Fibroblast of skin of right quadriceps (primary cell): ENCODE results near the gene AAR2.

Experiments
- DNase-seq: peaks from one replicate; pipeline ENCODE4 v3.0.0-alpha.2; 2013

AAR2 gene

GRCh38 chr20:36219671-36220220 lies 16.5 kb upstream of the AAR2 start:
- DNase-seq = no peak

GRCh38 chr20:36225666-36226065 lies 10.6 kb upstream of the AAR2 start:
- DNase-seq = no peak

- DNase-seq = no peak
Measured at GRCh38 chr20:36228770-36229169, 7.5 kb upstream of the AAR2 start.

GRCh38 chr20:36230019-36230418 lies 6.3 kb upstream of the AAR2 start:
- no peak for DNase-seq

- no peak for DNase-seq
Measured at GRCh38 chr20:36231331-36231730, 4.9 kb upstream of the AAR2 start.

- no peak for DNase-seq
Measured at GRCh38 chr20:36234771-36235320, 1.4 kb upstream of the AAR2 start.

GRCh38 chr20:36236786-36237121 lies 476 bp downstream of the AAR2 start:
- no peak for DNase-seq

GRCh38 chr20:36237477-36237876 lies 1.2 kb downstream of the AAR2 start:
- no peak for DNase-seq

- no peak for DNase-seq
Measured at GRCh38 chr20:36238153-36238552, 1.9 kb downstream of the AAR2 start.

- DNase-seq = no peak
Measured at GRCh38 chr20:36238760-36239159, 2.5 kb downstream of the AAR2 start.

- DNase-seq = no peak
Measured at GRCh38 chr20:36240076-36240475, 3.8 kb downstream of the AAR2 start.

GRCh38 chr20:36241678-36242077 lies 5.4 kb downstream of the AAR2 start:
- no peak for DNase-seq

- DNase-seq = no peak
Measured at GRCh38 chr20:36243726-36244125, 7.4 kb downstream of the AAR2 start.

- no peak for DNase-seq
Measured at GRCh38 chr20:36246401-36246800, 10.1 kb downstream of the AAR2 start.

GRCh38 chr20:36248836-36249235 lies 12.6 kb downstream of the AAR2 start:
- DNase-seq = no peak

- DNase-seq = no peak
Measured at GRCh38 chr20:36249450-36249849, 13.2 kb downstream of the AAR2 start.

- no peak for DNase-seq
Measured at GRCh38 chr20:36251426-36251825, 15.1 kb downstream of the AAR2 start.

- DNase-seq = no peak
Measured at GRCh38 chr20:36252511-36252910, 16.2 kb downstream of the AAR2 start.

GRCh38 chr20:36253036-36253435 lies 16.8 kb downstream of the AAR2 start:
- no peak for DNase-seq

GRCh38 chr20:36254076-36254475 lies 17.8 kb downstream of the AAR2 start:
- DNase-seq = no peak

- DNase-seq = no peak
Measured at GRCh38 chr20:36255445-36255844, 19.2 kb downstream of the AAR2 start.

- DNase-seq = no peak
Measured at GRCh38 chr20:36259177-36260061, 23.1 kb downstream of the AAR2 start.

- DNase-seq = no peak
Measured at GRCh38 chr20:36260316-36260715, 24.0 kb downstream of the AAR2 start.

- no peak for DNase-seq
Measured at GRCh38 chr20:36261389-36262105, 25.3 kb downstream of the AAR2 start.
